Stimulated activated CD8-positive, alpha-beta memory T cell treated with anti-CD3 and anti-CD28 coated beads, Interleukin-4, amount 100 ng/mL, for 24 hours (primary cell): Measurements from ENCODE around the gene FBXW8.

ENCODE experiments used
- DNase-seq: peaks from one replicate; pipeline ENCODE4 v3.0.0-alpha.2; 2020; ENCODE audit warnings: low read depth

The FBXW8 gene

DNA sequence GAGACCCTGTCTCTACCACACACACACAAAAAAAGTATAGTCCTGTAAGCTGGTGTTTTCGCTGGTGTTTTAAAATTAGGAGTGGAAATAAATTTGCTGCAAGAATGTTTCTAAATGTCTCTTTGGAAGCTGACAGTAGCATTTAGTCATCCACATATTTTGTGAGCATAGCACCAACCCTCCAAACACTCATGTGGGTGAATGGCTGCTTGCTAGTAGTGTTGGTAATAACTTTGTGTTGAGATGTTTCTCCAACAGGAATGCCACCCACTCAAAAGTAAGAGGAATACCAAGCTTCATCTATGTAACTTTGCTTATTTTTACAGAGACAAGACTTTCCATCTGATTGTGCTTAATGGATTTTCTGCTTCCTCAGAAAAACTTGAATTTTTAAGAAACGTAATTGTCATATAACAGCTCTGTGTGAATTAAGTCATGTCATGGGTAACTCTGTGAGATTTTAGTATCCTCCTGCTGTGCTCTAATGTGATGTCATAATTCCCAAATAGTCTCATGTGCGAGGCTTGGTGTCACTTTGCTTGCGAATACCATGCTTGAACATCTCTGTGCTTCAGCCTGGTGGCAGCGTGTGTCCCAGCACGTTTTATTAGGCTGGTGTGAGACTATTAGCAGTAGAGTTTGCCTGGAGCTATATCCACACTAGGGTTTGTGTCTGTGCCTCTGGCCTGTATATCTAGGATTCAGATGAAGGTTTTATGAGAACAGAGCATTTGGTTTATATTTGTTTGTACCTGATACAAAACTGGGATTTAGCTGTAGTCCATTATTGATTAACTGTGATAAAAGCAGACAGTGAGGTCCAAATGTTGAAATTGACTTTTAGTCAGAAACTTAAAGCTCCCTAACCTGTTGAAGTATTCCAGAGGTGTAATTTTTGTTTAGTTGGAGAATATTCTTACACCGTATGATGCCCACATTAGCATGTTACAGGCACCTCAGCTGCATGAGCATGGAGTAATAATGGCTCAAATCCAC lies 80.5 kb downstream of the FBXW8 start:
- DNase-seq: no peak

DNA sequence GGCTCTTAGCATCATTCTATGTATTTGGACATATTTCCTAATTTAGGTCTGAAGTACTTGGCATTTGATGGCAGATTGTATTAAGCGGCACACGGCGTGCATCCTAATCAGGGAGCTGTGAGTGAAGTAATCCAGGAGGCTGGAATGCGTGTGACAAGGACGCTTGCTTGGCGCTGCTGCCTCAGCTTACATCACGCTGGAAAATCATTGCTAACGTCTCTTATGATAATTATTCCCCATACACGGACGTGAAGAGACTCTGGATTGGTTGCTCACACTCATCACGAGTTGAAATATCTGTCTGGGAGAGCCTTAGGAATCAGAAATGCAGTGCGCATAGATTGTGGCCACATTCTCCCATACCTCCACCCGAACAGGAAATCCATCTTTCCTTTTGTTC lies 85.3 kb downstream of the FBXW8 start:
- DNase-seq: no peak

DNA sequence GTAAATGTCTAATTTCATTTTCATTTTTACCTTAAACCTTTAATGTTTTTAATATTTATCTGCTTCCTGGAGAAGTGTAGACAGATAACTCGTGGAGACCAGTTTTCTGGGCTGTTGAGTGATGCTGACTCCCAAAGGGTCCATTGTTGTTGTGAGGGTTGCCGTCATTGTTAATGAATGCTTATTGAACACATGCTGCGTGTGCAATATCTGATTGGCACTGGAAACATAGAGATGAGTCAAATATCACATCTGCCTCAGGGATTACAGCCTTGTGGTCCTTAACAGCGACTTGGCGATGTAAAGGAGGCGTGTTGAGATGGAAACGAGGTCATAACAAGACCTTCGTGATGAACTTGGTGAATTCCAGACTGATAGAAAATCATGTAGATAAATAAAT lies 85.9 kb downstream of the FBXW8 start:
- DNase-seq: no peak

DNA sequence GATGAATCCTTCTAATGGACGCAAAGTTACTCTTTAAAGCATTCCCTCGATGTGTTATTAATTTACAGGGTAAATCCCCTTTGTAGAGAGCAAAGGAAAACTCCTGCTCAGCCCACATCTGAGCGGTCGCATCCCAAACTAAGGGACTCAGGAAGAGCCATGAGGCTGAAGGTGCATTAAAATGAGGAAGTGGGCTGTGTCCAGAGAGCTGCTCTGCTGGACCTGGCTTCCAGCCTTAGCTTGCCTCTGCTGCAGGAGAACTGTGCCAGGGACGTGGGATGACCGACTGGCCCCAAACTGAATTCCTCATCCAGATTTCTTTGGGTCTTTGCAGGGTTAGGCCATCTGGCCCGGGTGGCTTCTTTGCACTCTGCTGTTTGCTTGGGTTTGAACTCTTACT lies 88.3 kb downstream of the FBXW8 start:
- DNase-seq: no peak

DNA sequence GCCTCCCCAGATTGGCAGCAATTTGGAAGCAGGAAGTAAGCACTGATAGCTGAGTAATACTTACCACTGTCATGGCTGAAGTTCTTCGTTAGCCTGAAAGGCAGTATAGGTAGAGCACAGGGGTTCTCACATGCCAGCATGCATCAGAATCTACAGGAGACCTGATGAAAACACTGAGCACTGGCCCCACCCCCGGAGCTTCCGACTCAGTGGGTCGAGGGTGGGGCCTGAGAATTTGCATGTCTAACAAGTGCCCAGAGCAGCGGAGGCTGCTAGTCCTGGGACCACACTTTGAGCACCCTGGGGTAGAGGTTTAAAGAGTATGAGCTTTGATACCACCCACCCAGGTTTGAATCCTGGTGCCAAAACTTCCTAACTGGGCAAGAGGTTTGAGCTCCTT lies 89.6 kb downstream of the FBXW8 start:
- DNase-seq: no peak

DNA sequence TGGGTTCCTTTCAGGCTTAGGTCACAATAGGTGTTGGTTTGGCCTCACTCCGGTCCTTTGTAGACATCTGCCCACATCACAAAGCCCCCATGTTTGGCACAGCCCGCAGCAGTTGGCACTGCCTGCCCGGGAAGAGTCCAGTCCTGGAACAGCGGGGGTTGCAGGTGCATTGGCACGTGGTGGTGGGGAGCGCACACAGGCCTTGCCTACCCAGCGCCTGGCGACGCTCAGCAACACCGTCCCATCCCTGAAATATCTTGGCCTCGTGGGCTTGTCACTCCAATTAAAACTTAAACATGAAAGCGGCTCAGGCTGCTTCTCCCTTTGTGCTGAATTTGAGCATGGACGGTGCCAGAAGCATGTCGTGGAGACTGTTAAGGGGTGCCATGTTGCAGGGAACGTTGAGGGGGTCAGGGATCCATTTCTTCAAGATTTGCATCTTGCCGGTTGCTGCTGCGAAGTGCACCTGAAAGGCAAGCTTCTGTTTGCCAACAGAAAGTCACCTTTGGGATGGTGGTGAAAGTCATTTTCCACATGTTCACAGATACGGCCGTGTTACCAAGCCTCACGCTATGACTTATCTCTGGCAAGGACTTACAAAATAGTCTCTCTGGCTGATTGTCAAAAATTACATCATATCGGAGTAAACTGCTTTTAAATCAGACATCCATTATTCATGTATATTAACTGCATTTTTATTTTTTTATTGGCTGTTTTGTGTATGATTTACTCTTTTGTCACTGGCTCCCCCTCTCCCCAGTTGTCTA lies 91.5 kb downstream of the FBXW8 start:
- DNase-seq: no peak

DNA sequence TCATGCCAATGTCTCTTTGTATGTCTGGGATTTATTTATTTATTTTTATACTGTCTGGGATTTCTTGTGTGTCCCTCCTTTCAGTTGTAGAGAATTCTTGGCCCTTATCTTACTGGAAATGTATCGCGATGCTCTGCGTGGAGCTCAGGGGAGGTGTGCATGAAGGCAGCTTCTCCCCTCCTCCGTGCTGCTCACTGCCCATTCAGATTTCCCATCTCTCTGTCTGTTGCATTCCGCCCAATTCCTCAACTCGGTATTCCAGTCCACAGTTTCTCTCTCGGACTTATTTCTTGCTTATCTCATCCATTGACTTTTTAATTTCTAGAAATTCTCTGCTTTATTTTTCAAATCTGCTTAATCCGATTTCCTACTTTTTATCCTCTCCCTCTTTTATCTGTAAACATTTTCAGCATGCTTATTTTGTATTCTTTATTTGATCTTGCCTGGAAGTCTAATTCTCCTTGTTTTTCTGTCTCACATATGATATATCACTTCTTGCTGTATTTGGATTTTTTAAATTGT lies 93.2 kb downstream of the FBXW8 start:
- no peak for DNase-seq

DNA sequence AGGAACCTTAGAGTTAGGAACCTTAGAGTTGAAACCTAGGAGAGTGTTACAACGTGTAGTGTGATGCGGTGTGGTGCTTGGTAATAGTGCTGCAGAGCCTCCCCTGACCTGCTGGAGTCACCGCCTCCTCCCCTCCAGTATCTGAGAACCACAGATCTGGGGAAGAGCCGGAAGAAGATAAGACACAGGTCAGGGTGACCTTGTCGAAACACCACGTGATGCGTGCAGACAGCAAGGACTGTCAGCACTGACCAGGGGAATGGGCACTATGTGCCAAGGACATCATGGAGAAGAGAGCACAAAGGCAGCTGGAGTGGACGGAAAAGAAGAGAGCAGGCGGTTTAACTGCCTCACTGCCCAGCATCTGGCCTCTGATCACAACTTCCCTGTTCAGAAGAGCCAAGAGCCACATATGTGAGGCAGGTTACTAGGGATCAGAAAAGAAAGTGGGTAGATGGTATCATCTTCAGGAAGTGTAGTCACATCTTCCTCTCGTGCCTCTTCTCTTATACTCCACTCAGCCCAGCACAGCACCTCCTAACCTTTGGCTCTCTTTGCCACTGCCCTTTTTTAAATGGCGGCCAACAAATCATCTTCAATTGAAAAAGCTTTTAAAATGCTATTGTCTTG lies 94.8 kb downstream of the FBXW8 start:
- no peak for DNase-seq

DNA sequence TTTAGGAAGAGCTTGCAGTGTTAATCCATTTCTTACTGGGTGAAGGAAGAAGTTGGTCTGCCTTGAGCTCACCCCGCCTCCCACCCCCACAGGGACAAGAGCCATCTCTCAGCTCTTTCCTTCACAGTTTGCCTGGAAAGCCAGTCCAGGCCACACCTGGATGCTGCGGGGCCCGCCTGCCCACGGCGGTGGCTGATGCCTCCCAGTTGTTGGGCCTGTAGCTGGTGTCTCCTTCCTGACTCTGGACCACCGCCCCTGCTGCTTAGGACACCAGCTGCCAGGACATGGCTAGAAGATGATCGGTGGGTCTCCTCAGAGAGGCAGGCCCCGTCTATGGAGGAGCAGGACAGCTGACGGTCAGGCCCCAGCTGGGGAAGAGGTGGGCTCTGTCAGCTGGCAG lies 95.6 kb downstream of the FBXW8 start:
- no peak for DNase-seq

DNA sequence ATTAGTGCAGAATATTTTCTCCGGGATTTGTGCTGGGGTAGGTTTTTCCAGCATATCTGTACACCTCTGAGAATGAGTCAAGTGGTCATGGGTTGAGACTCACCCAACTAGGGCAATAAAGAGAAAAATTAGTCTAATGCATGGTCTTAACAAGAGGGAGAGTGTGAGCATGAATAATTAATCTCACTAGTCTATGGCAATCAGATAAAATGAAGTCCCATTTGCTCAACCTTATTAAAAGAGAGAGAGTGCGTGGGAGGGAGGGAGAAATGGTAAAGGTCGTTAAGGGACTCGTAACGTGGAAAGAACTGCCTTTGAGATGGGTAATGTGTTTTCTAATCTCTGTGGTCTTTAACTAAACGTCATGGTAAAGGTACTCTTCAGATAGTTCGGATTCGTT lies 96.8 kb downstream of the FBXW8 start:
- no peak for DNase-seq

DNA sequence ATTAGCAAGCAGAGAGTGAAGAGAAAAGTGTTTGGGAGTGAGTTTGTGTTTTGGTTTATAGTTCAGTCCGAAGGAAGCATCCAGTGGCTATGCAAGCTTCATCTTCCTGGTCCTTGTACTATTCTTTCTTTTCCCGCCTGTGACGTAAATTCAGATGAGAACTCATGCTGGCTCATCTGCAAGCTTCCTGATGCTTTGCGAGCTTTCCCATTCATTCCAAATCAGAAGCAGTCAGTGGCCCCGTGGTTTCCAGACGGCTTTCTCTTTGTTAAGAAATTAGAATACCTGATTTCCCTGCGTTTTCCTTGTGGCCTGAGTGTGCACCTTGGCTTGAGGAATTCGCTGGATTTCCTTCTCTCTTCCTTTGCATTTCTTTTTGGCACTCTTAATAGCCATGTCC lies 99.0 kb downstream of the FBXW8 start:
- DNase-seq: no peak

DNA sequence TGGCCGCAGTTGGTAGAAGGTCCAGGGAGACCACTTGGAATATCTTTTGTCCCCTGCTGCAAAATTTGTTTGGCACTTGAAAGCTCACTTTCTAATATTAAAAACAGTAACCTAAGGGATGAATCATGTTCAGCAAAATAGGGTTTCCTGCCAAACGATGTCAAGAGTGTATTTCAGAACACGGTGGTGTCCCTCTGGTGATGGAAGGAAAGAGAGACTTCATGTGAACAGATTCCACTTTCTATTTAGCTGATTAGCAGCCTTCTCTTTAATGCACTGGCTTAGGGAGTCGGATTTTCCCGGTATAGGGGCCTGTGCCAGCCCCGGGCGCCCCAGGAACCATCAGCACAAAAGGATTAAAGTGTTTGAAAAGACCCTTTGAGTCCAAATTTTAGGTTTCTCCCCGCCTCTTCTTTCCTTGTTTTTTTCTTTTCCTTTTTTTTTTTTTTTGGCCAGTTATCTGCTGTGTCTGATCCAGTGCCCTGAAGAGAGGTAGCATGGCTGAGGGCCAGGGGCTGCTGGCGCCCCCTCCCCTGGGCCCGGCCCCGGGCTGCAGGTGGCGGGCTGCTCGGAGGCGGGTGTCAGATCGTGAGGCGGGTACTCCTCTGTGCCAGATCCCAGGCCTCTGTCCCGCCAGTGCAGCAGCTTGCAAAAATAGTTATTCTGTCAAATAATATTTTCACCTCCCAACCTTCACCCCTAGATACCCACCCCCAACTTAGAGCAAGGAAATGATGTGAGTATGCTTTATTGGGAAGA lies 100.1 kb downstream of the FBXW8 start:
- DNase-seq: no peak

DNA sequence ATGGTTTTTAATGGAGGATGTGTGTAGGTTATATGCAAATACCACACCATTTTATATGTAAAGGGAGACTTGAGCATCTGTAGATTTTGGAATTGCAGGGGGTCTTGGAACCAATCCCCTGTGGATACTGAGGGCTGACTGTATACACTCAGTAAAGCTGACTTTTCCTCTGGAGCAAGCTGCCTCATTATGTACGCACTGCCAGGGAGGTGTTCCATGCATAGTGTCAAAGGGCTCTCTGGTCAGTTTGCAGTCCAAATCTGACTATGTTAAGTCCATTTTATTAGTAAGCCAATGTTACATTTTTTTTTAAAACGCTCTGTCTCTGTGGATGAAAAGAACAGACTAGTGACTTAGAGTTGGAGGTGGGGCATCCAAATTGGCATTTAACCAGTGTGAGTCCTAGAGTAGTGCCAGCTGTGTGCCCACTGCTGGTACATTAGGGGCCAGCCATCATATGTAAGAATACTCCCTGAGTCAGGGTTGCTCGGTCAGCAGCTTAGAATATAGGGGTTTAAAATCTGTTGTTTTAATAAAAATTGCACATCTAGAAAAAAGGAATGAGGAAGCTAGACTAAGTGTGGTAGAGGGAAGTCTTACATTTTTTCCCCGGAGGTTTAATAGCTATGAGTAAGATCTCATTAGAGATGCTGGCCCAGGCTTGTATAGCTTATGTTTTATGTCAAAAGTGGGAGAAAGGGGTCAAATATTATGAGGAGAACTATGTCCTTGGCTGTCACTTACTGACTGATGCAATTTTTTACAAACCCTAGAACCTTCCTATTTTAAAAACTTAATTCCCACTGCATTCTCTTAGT lies 101.4 kb downstream of the FBXW8 start:
- no peak for DNase-seq

DNA sequence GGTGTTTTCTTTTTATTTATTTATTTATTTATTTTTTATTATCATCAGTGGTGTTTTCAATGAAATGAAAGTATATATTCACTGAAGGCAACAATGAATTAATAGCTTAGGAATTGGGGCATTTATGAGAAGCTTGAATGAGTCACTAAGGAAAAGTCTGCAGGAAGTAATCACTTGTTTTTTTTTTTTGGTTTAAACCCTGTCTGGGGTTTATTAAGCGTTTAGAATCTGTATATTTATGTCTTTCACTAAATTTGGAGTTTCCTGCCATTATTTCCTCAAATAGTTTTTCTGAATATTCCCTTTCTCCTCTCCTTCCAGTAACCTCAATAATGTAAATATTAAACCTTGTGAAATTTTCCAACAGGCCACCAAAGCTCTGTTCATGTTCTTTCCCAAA lies 103.0 kb downstream of the FBXW8 start:
- DNase-seq: no peak

DNA sequence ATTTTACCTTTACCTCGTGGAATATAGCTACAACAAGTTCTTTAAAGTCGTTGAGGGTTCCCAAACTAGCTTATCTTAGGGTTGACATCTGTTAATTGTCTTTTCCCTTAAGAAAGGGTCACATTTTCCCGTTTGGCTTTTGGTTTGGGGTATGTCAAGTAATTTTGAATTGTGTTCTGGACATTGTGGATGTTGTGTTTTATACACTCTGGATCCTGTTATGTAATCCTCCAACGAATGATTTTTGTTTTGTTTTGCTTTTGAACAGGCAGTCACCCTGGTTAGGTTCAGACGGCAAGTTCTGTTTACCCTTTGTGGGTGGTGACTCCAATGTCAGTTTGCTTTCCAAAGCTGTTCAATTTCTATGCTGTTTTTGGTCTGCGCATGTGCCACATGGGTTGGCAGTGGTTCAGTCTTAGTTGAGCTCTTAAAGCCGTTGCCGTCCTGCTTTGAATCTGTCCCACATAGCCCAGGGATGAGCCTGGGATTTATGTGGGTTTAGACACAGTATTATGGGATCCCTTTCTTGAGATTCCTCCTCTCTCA lies 103.7 kb downstream of the FBXW8 start:
- DNase-seq: no peak

DNA sequence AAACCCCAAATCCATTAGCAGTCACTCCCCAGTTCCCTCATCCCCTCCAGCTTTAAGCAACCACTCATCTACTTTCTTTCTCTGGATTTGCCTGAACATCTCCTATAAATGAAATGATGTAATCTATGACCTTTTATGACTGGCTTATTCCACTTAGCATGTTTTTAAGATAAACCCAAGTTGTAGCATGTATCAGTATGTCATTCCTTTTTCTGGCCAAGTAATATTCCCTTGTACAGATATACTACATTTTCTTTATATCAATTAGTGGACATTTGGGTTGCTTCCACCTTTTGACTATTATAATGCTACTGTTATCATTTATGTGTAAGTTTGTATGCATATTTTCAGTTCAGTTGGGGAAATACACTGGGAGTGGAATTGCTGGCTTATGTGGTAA lies 105.1 kb downstream of the FBXW8 start:
- no peak for DNase-seq

DNA sequence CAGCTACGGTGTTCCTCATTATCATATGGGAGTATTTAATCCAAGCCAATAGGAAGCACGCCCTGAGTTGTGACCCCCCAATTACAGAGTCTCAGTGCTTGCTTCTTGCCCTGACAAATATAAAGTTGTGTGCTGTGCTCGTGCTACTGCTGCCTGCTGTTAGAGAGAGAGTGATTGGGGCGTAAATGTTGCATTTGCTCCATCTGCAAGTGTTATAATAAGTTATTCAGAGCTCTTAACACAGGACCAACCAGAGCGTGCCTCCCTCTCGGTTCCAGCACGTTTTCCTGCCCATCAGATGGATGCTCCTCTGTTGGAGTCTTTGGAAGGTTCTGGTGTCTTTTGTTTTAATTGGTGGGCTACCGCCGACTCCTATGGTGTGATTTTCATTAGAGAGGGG lies 107.1 kb downstream of the FBXW8 start:
- no peak for DNase-seq

DNA sequence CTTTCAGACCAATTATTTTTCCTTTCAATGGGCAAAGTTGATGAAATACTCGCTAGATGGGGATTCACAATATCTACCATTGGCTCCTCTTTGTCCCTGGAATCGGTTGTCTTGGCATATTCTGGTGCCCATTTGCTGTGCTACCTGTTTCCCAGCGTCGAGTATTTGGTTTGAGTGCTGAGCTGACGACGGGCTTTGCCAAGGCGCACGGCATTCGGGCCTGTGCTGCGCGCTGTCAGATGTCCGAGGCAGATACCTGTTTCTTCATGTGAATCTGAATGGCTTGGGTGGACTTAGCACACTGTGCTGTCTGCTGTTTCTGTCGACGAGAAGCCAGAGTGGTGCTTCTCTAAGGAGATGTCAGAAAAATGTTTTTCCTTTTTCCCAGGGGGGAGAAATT lies 107.5 kb downstream of the FBXW8 start:
- no peak for DNase-seq

DNA sequence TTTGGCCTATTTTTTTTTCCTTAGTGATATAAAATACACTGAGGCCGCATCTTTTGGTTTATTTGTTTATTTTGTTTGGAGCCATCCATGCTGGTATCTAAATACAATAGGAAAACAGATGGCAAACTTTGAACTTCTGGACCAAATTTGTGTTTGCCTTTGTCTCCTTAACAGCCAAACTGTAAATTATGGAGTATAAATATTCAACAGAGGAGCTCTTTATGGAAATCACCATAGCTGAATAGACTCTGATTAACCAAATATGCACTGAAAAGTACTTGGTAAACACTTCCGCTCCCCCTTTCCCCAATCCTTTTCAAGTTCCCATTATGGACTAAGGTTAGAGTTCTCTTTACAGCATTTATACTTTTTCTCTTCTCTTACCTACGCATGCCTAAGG lies 107.9 kb downstream of the FBXW8 start:
- DNase-seq: no peak

DNA sequence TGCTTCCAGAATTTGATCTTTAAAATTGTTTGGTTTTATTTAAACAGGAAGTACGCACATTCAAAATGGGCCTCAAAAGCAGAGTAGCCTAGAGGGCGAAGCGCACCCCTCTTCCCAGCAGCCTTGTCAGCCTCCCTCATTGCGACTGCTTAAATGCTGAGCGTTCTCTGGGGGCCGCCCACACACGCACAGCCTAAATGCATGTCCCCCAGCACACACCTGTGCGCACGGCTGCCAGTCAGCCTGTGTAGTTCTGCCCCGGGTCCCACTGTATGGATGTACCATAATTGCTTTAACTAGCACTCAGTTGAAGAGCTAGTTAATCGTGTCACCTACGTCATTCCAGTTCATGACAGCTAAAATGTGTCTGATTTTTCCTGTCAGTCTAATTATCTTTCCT lies 109.1 kb downstream of the FBXW8 start:
- no peak for DNase-seq
